GM21423 (cell line): Measurements from ENCODE around the gene PLEKHH1.

ENCODE experiments used
- ATAC-seq: cut with Tn5 transposase; IDR thresholded peaks from one replicate; pipeline ENCODE4 v1.9.1; 2021; ENCODE audit warnings: mild to moderate bottlenecking, moderate library complexity; ENCODE audit not compliant: unreplicated experiment

Gene PLEKHH1

DNA sequence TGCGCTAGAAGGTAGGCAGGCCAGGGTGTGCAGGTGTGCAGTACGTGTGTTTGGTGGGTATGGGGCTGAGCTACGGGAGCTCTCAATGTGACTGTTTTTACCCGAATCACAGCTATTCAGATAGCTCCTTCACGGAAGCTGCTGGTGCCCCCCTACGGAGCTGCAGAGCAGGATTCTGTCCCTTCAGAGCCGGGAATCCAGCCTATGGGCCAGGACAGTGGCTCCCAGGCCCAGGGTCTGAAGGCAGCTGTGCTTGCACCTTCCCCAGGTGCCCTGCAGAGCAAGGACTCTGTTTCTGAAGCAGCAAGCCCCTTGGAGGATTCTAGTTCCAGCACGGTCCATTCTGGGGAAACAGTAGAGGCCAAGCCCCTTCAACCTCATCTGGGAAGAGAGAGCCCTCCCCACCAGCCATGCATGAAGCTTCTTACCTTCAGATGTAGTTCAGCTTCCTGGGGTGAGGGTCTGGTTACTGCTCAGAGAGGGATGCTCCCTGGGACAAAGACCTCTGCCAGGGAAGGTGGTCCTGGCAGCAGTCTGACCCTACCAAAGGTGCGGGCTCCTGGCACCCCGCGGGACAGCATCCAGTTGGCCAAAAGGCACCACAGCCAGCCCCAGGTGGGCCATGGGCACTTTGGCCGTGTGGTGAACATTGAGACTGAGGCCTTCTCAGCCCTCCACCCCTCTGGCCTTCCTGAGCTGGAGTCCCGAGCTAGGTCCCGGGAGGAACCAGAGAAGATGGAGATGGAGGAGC is 29.1 kb downstream of the PLEKHH1 start:
- ATAC-seq: no peak

DNA sequence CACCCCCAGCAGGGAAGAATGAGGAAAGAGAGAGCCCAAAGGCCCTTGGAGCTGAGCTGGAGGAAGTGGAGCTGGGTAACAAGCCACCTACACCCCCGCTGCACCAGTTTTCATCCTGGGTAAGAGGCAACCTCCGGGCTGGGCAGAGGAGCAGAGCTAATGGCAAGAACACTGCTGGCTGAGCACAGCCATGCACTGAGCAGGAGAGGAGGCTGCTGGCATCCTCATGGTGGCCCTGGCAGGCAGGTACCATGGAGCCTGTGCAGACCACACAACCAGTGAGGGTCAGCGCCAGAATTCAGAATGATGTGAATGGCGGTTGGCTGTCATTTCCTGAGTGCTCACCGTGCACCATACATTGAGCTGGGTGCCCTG is 29.7 kb downstream of the PLEKHH1 start:
- no peak for ATAC-seq

DNA sequence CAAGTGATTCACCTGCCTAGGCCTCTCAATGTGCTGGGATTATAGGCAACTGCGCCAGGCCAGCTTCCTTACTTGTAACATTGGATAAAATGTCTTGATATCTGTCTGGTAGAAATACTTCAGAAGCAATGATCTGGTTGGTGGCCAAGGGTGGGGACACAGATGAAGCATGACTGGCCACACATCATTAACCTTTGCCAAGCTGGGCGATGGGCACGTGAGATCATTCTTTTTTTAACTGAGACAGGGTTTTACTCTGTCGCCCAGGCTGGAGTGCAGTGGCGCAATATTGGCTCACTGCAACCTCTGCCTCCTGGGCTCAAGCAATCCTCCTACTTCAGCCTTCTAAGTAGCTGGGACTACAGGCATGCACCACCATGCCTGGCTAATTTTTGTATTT is 31.1 kb downstream of the PLEKHH1 start:
- ATAC-seq: no peak

DNA sequence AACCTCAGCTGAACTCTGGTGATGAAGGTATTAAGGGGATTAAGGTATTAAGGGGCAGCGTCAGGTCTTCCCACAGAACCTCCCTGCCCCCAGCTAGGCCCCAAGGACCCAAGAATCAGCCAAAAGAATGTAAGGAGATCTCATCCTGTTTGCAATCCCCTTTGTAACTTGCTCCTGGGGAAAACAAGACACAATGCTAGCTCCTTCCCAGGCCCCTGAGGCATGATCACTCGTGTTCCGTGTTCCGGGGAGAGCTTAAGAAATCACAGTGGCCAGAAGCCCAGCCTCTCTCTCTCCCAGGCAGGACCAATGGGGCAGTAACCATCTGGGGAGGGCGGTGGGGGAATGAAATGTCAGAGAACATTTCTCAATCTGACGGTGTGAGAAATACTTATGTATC is 33.8 kb downstream of the PLEKHH1 start:
- ATAC-seq: no peak

DNA sequence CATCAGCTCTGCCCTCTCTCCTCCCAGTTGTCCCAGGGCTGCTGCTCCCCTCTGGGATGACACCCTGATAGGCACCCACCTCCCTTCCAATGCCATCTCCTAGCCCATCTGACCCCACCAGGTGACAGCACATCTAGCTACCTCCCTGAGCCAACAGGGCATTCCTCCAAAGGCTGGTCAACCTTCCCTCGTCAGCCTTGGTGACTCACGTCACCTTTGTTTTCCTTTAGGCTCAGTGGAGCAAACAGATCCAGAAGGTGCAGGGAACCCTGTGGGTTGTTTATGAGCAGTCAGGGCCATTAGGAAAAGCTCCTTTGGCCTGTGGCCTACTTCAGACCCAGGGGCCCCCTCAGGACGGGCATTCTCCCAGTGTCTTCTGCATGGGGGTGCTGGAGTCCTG is 34.6 kb downstream of the PLEKHH1 start:
- ATAC-seq: no peak

DNA sequence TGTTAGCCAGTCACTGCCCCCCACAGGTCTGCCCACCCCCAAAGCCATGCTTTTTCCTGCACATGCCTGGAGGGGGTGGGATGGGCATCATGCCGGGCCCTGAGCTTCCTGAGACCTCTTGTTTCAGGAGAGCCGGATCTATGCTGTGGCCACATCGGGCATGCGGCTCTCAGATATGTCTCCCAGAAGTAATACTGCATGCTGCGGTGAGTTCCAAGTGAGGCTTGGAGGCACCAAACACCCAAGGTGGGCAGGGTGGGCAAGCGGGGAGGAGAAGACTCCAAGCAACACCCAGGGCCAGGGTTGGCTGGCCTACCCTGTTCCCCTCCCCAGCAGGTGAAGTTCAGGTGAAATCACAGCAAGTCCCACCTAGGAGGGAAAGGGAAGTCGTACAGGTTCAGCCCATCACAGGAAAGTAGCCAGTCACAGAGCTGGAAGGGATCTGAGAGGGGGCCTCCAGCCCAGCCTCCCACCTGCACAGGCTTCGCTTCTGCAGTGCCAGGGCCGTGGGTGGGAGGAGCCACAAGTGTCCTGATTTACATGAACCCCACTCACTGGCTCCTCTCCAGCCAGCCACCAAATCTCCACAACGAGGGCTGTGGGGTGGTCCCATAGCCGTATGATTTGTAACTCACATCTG is 36.0 kb downstream of the PLEKHH1 start:
- ATAC-seq: no peak

DNA sequence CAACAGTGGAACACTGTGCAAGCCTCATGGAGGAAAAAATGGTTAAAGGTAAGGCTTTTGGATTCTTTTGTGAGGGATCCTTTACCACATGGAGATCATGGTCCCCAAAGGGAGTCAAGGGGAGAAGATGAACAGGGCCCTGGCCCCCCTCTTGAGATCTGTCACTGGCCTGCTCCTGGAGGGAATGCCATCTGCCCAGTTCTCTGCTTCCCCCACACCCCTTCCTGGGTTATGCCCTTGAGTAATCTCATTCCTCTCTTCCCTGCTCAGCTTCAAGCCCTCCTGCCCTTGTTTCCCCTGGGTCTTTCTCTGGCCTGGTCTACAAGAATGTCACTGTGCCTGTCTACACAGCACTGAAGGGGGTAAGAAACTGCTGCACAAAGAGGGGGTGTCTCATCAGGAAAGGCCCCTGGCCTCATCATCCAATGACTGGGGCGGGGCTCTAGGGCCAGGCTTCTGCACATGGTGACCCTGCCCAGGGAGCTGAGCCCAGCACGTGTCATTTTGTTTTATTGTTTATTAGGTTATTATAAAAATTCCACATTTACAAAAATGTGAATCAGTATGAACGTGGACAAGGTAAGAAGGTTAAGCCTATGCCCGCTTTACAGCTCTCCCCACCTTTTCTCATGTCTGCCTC is 36.7 kb downstream of the PLEKHH1 start:
- no peak for ATAC-seq

DNA sequence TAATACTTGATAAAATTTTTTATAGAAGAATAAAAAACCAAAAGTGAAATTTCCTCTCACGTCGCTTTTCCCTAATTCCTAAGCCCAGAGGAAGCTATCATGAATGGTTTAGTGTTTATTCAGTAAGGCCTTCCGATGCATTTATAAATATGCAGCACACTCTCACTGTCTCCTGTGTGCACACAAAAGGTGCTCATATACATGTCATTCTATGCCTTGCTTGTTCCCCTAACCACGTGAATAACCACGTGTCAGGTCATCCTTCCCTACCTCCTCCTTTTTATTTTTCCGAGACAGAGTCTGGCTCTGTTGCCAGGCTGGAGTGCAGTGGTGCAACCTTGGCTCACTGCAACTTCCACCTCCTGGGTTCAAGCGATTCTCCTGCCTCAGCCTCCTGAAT is 37.4 kb downstream of the PLEKHH1 start:
- no peak for ATAC-seq

DNA sequence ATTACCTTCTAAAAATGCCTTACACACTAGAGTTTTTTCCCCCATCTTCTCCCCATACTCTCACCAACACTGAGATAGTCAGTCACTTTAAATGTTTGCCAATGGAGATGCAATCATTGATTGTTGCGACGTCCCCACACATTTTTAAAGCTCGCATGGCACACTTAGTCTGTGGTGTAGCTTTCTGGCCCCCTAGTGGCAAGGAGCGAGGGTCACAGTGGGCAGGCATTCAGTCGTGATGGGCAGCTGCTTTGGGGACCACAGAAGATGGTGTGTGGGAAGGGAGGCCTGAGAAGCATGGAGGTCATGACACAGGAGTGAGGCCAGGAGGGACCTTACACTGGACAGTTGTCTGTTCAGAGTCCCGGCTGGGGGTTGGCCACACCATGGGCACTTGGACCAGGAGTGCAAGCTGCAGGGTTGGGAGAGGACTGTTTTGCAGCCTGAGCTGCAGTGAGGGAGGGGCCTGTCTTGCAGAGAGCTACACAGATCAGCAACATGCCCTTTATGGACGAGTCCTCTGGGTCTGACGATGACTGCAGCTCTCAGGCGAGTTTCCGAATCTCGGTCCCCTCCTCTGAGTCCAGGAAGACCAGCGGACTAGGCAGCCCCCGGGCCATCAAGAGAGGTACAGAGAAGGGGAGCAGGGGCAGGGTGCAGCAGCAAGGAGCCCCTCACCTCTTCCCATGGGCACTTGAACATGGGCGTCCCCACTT is 38.3 kb downstream of the PLEKHH1 start:
- ATAC-seq: no peak

DNA sequence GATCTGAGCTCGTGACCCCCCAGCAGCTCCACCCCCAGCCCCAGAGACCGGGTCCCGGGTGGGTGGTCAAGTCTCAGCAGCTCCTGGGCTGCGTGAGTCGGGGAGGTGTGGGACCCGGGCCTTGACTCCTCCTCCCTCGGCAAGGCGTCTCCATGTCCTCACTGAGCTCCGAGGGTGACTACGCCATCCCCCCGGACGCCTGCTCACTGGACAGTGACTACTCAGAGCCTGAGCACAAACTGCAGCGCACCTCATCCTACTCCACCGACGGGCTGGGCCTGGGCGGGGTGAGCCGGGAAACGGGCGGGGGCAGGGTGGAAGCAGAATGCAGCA is 38.9 kb downstream of the PLEKHH1 start:
- ATAC-seq: no peak

DNA sequence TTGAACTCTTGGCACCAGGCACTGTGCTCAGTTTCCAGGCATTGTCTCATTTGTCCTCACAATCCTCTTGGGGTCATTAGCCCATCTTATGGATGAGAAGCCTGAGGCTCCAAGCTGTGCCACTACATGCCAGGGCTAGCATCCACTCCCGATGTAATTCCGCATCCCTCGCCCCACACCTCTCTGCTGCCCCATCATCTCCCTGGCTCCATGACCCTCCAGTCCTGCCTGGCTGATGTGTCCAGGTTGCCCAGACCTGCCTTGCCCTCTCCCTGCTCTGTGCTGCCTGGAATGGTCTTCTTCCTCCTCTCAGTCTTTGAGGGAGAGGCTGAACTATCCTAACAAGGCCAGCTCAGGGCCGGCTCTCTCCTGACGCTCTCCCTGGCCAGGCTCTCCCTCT is 39.5 kb downstream of the PLEKHH1 start:
- ATAC-seq: no peak

DNA sequence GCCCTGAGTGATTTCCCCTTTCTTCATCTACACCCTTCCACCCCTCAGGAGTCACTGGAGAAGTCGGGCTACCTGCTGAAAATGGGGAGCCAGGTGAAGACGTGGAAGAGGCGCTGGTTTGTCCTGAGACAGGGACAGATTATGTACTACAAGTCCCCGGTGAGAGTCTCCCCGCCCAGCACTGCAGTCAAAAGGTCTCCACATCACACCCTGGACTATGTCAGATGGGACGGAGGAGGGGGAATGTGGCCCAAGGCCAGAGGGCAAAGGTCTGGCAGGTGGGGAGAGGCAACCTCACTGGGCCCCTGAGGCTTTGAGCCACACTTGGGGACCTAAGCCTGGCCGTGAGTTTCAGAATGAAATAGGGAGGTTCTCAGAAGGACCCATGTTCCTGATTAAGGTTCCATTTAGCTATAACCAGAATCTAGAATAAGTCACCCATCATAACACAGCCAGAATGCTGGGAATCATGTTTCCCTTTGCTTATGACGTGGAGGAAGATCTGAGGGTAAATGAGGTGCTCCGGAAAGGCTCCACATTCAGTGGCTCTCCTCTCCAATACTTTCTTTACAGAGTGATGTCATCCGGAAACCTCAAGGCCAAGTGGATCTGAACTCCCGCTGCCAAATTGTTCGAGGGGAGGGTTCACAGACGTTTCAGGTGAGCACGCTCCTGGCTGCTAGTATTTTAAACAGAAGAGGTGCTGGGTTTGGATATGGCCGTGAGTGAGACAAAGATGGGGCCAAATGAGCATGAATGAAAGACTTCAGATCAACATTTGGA is 40.3 kb downstream of the PLEKHH1 start:
- no peak for ATAC-seq

DNA sequence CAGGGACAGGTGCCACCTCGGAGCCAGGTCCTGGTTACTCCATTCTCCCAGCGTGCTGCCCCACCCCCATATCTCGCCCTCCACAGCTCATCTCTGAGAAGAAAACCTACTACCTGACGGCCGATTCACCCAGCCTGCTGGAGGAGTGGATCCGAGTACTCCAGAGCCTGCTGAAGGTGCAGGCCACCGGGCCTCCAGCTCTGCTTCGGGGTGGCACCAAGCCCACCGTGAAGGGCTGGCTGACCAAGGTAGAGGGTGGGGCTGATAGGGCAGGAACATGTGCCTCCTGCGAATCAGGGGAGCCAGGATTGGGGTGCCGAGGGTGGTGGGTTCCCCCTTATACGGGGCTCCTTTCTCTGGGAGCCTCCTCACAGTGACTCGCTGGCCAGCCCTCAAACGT is 41.1 kb downstream of the PLEKHH1 start:
- ATAC-seq: no peak

DNA sequence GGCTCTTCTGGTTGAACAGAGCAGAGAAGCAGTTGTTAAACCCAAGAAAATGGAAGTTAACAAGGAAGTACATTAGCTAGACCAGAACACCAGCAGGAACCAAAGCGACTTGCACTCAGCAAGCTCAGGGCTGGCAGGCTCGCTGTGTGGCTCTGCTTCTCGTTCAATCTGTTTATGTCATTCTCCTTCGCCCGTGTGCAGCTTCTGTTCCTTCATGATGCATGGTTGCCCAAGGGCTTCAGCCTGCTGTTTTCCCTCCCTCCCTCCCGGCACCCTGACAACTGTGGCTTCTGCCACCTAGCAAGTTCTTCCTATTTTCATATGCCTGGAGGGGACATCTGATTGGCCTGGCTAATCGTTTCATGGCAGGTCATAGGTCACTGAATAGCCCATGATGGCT is 41.7 kb downstream of the PLEKHH1 start:
- ATAC-seq: no peak

DNA sequence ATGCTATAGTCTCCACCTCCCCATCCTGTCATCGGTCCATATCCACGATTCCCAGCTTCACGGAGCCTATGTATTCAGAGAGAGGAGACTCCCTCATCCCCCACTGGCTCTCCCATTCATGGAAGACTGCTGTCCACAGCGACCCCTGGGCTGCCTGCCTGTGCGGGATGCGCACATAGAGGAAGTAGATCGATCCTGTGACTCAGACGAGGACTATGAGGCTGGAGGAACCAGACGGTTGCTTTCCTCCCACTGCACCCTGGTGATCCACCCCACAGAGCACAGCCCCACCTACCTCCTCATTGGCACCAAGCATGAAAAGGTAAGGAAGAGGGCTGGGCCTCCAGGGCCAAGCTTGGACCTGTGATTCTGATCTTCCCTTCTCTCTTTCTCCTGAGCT is 42.6 kb downstream of the PLEKHH1 start:
- ATAC-seq: no peak

DNA sequence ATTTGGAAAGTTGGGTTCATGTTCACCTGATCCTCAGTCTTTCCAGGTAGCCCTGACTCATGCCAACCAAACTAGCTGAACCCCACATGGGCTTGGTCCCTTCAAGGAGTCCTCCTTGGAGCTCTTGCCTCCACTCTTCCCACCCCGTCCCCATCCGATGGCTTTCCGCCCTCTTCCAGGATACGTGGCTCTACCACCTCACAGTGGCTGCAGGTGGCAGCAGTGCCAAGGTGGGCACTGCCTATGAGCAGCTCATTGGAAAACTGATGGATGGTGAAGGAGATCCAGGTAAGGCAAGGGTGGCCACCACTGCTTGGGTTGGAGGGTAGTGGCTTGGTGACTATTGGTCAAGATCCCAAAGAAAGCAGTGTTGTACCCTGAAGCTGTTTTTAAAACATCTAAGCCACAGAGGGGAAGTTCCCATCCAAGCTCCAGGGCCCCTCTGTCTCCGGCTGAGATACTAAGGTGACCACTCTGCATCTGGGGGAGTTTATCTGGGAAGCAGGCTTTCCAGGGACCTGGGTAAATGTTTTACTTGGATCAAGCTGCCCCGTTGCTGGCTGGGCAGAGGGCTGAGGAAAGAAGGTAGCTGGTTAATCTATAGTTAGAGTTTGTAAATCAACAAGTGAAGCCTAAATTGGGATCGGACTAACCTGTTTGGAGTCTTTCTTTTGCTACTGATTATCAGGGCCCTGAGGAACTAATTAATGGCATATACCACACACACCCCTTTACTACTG is 43.3 kb downstream of the PLEKHH1 start:
- ATAC-seq: no peak

DNA sequence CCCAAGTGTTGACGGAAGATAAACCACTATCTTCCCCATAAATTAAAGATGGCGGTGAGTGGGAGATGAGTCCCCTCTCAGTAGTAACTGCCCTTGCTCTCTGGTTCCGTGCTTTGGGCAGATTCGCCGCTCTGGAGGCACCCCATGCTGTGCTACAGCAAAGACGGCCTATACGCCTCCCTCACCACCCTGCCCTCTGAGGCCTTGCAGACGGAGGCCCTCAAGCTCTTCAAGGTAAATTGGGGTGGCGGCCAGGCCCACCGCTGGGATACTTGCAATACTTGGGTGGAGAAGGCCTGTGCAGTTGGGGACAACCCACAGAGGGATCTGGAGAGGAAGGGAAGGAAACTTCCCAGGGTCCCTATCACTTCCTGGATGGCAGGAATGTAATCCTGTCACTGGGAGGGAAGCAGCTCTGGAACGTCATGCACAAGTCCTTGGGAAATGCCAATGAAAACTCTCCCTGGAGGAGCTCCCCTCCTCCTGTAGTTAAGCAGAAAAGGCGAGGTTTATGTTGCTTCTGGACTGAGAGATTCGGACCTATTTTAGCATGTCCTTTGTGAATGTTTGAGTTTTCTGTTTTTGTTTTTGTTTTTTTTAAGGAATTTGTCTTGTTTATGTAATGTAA is 44.2 kb downstream of the PLEKHH1 start:
- ATAC-seq: no peak

DNA sequence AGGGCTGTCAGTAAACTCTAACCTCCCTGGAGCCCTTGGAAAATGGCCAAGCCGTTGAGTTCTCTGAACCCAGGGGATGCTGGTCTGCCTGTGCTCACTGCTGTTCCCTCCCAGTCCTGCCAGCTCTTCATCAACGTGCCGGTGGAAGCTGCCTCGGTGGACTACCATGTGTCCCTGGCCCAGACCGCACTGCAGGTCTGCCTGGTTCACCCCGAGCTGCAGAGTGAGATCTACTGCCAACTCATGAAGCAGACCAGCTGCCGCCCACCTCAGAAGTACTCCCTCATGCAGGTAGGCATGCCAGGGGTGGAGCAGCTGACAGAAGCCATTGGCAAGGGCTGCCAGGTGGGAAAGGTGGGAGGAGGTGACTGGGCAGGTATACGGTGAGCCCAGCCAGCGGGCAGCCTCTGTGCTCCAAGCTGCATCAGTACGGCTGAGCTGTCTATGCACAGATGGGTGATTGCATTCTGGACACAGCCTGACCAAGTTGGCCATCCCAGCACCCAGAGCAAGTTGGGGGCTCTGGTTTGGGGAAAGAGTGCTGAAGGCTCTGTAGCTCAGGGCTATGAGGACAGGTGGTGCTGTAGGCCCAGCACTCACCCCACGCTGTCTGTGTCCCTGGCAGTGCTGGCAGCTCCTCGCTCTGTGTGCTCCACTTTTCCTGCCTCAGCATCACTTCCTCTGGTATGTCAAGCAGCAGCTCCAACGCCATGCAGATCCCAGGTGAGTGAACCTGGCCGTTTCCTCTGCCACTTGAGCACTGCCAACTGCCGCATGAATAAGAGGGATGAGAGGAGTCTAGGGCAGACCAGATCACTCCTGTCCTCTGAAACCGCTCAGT is 45.0 kb downstream of the PLEKHH1 start:
- no peak for ATAC-seq

DNA sequence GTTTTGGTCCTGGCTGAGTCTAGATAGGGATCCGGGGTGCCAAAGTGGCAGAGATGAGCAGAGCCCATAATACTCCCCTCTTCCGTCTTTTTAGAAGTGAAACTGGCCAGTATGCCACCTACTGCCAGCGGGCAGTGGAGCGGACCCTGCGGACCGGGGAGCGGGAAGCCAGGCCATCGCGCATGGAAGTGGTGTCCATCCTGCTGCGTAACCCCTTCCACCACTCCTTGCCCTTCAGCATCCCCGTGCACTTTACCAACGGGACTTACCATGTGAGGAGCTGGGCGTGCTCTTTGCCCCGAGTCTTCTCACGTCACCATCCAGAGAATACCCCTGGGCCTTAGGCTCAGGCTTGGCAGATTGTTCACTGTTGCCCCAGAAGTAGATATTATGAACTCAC is 46.0 kb downstream of the PLEKHH1 start:
- no peak for ATAC-seq
